GM10248 (cell line): ENCODE measurements around the gene EPAS1.

Experiments used
- CTCF ChIA-PET: fragments of 300-600 bp; sonication (Branson Sonifier 250); formaldehyde crosslinking; extraction: SDS; loops from one replicate; lab custom pipeline; 2021; ENCODE audit warnings: antibody characterized with exemption; lab: Yijun Ruan, JAX
- POLR2A ChIA-PET: fragments of 350-650 bp; sonication (Branson Sonifier 250); formaldehyde crosslinking; extraction: SDS; loops from one replicate; lab custom pipeline; 2020; ENCODE audit warnings: antibody characterized with exemption; lab: Yijun Ruan, JAX
- DNase-seq: peaks from one replicate; pipeline ENCODE4 v3.0.0; 2012; ENCODE audit errors: extremely low spot score
- CTCF ChIP-seq: IDR thresholded peaks from 2 replicates; pipeline ENCODE4 v1.5.1; 2012; ENCODE audit warnings: mild to moderate bottlenecking, low read depth; ENCODE audit errors: extremely low read depth, missing control alignments, control extremely low read depth

The EPAS1 gene

GRCh38 chr2:46306988-46307655 is 9.9 kb downstream of the EPAS1 start:
- CTCF ChIA-PET: interaction anchor here (1.2 to 1.3 kb wide), 2 partner anchors 244 to 313 kb away, joined by 3 to 5 read pairs; no protein-coding TSS in a partner anchor
- TF ChIP-seq CTCF: no peak
- POLR2A ChIA-PET: no interaction called here
- DNase-seq: no peak

GRCh38 chr2:46308081-46308480 is 10.9 kb downstream of the EPAS1 start:
- no peak for TF ChIP-seq CTCF

GRCh38 chr2:46308629-46309028 is 11.4 kb downstream of the EPAS1 start:
- no peak for TF ChIP-seq CTCF
- ChIA-PET POLR2A (interaction anchor here (0.6 kb wide), 1 partner anchor 47 kb away, joined by 5 read pairs; no protein-coding TSS in a partner anchor), CTCF (interaction anchor here (1.2 kb wide), 1 partner anchor 38 kb away, joined by 3 read pairs; no protein-coding TSS in a partner anchor)

More at GRCh38 chr2:46308081-46308480, 10.9 kb downstream of the EPAS1 start:
- DNase-seq: no peak
- ChIA-PET CTCF (interaction anchor here (1.2 to 1.3 kb wide), 2 partner anchors 39 to 245 kb away, joined by 3 to 5 read pairs; no protein-coding TSS in a partner anchor), POLR2A (interaction anchor here (0.6 kb wide), 1 partner anchor 47 kb away, joined by 5 read pairs; no protein-coding TSS in a partner anchor)

DNA sequence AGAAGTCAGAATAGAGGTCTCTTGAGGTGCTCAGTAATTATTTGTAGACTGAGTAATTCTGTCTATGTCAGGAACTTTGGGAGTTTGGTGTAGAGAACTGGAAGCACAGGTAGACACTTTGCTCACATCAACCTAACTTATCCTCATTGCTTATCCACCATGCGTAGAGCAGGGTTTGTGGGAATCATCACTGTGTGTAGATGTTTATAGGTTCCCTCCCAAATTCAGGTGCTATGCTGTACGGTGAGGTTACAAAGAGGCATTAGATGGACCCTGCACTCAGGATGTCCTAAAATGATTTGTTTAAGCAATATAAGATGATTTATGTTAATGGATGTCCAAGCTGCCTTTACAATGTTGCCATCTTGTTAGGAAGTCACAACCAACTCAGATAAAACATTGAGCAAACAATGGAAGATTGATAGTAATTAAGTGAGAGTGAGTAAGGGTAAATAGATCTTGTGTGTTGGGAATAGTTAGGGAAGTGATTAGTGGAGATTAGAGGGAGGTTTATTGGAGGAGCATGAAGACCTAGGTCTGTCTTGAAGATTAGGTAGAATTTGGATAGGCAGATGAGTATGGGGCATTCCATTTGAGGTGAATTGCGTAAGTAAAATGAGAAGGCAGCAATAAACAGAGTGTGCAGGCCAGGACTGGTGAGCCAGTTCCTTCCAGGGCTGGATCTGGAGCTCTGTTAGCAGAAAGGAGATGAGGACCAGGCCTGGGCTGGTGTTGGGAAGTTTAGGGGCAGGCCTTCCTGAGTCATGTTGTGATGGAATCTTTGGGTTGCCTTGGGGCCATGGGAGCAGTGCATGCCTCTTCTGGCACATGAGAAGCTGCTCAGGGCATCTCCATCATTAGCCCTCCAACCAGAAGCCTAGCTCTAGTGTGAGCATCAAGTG is 12.1 kb downstream of the EPAS1 start:
- no peak for TF ChIP-seq CTCF
- no peak for DNase-seq
- ChIA-PET CTCF (interaction anchor here (0.7 to 1.4 kb wide), 4 partner anchors 9 to 247 kb away, joined by 3 read pairs; no protein-coding TSS in a partner anchor), POLR2A (no interaction called here)

More at GRCh38 chr2:46308629-46309028, 11.4 kb downstream of the EPAS1 start:
- no peak for DNase-seq

- POLR2A ChIA-PET: no interaction called here
- no peak for TF ChIP-seq CTCF
- DNase-seq: no peak
- CTCF ChIA-PET: interaction anchor here (1.3 to 1.4 kb wide), 2 partner anchors 8 to 248 kb away, joined by 3 read pairs; no protein-coding TSS in a partner anchor
These were observed 13.2 kb downstream of the EPAS1 start for GRCh38 chr2:46310446-46310845.

DNA sequence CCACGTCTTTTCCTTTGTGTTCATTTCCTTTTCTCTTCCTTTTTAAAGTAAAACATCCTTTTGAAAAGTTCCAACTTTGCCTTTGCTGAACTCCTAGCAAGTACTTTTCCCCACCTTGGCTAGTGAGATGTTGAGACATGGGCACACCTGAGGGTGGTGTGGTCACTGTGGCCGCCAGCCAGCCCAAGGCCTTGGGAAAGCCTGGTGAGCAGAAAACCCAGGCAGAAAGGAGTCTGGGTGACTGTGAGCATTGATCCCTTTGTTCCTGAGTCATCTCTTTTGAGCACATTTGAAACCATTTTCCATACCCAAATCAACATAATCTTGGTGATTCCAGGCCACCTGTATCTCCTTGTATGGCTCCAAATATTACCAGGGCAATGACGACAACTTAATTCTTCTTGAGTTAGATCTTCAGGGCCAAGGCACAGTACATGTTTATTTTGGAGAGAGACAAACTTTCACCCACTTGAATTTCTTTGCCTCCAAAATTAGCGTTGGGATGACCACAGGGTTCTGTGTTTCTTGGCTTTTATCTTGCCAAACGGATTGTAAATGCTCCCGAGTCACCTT is 14.5 kb downstream of the EPAS1 start:
- ChIA-PET POLR2A (no interaction called here), CTCF (interaction anchor here (1.3 kb wide), 1 partner anchor 27 kb away, joined by 4 read pairs; no protein-coding TSS in a partner anchor)

More for the DNA sequence above, 14.5 kb downstream of the EPAS1 start:
- no peak for DNase-seq
- no peak for TF ChIP-seq CTCF
